ENCODE results near the gene HSD17B11.
"Not testable (repeated sequence)": the region's sequence is repeated elsewhere in the genome, so short reads cannot be mapped to it uniquely, and the experiment has no call there.

The HSD17B11 gene

GRCh38 chr4:87390891-87391575 lies at the start of gene HSD17B11:
Gene HSD17B11, minus strand, starts transcription at chr4:87391188. Its CDS starts 118 bp downstream, at chr4:87391070.
- DNase-seq, result peak; percentile 71

- no peak for DNase-seq
These were observed 42.4 kb upstream of the HSD17B11 start for GRCh38 chr4:87433342-87433741.

GRCh38 chr4:87430038-87430437 lies 39.0 kb upstream of the HSD17B11 start:
- no peak for DNase-seq

GRCh38 chr4:87428979-87429378 lies 38.0 kb upstream of the HSD17B11 start:
- no peak for DNase-seq

- DNase-seq, result no peak
These were observed 36.5 kb upstream of the HSD17B11 start for GRCh38 chr4:87427518-87427868.

GRCh38 chr4:87426865-87427517 lies 36.0 kb upstream of the HSD17B11 start:
- no peak for DNase-seq

GRCh38 chr4:87425711-87426110 lies 34.7 kb upstream of the HSD17B11 start:
- DNase-seq, result no peak

- not testable (repeated sequence) for DNase-seq
These were observed 33.1 kb upstream of the HSD17B11 start for GRCh38 chr4:87424099-87424543.

- DNase-seq, result no peak
These were observed 32.5 kb upstream of the HSD17B11 start for GRCh38 chr4:87423317-87424098.

- DNase-seq, result peak; percentile 82
These were observed 31.4 kb upstream of the HSD17B11 start, which contains the start of gene NUDT9 for GRCh38 chr4:87422104-87423052. Gene NUDT9, plus strand, starts transcription at chr4:87422573. Its CDS starts 333 bp downstream, at chr4:87422906.

GRCh38 chr4:87420276-87420830 lies 29.4 kb upstream of the HSD17B11 start:
- no peak for DNase-seq

GRCh38 chr4:87419578-87420249 lies 28.7 kb upstream of the HSD17B11 start:
- no peak for DNase-seq

GRCh38 chr4:87418410-87418809 lies 27.4 kb upstream of the HSD17B11 start:
- DNase-seq, result not testable (repeated sequence)

GRCh38 chr4:87416965-87417364 lies 26.0 kb upstream of the HSD17B11 start:
- DNase-seq, result no peak

GRCh38 chr4:87414816-87415215 lies 23.8 kb upstream of the HSD17B11 start:
- no peak for DNase-seq

- DNase-seq, result no peak
These were observed 19.7 kb upstream of the HSD17B11 start for GRCh38 chr4:87410679-87411078.

GRCh38 chr4:87410157-87410556 lies 19.2 kb upstream of the HSD17B11 start:
- no peak for DNase-seq

- no peak for DNase-seq
These were observed 18.5 kb upstream of the HSD17B11 start for GRCh38 chr4:87409420-87409939.

- DNase-seq, result not testable (repeated sequence)
These were observed 15.9 kb upstream of the HSD17B11 start for GRCh38 chr4:87406902-87407301.

GRCh38 chr4:87406462-87406861 lies 15.5 kb upstream of the HSD17B11 start:
- DNase-seq, result no peak

GRCh38 chr4:87405211-87405820 lies 14.3 kb upstream of the HSD17B11 start:
- no peak for DNase-seq
